ENCODE measurements around the gene FOCAD.
A peak's percentile ranks its signal among the peaks of the same experiment; 100 is the strongest.

Gene FOCAD

DNA sequence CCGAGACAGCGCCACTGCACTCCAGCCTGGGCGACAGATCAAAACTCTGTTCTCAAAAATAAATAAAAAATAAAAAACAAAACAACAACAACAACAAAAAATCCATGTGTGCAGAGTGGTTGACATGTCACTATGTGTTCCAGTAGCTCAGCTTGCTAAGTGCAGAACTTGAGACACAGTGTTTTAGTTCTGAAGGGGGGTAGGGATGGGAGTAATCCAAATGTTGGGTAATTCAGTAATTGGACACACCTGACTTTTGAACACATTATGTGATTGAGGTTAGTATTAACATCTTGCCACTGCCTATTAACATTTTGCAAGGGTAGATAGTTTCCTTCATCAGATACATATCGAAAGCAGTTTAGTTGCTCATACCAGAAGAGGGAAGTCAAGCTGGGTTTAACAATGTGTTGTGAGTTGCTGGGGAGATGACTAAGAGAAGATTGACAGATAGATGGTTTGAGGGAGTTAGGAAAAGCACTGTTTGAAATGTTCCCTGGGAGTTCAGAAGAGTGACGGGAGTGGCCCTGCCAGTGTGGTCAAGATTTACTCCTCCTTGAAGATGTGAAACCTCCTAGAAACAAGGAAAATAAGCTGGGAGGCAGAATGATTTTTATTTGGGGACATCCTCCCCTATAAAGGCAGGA lies 346.5 kb downstream of the FOCAD start:
- no peak for TF ChIP-seq EP300 (IDR thresholded peaks at IDR 0.05; ENCODE audit: borderline replicate concordance)
- TF ChIP-seq ZBTB7A (IDR thresholded peaks at IDR 0.05; ENCODE audit: low read depth), result no peak
- no peak for TF ChIP-seq EGR1 (IDR thresholded peaks at IDR 0.05)
- no peak for TF ChIP-seq FOXM1 (IDR thresholded peaks at IDR 0.05; ENCODE audit: borderline replicate concordance, low read depth)
- TF ChIP-seq TAF1 (IDR thresholded peaks at IDR 0.05; ENCODE audit: low read depth), result no peak
- TF ChIP-seq NFIC (IDR thresholded peaks at IDR 0.05), result no peak
- no peak for TF ChIP-seq YY1 (IDR thresholded peaks at IDR 0.05; ENCODE audit: low read depth)

DNA sequence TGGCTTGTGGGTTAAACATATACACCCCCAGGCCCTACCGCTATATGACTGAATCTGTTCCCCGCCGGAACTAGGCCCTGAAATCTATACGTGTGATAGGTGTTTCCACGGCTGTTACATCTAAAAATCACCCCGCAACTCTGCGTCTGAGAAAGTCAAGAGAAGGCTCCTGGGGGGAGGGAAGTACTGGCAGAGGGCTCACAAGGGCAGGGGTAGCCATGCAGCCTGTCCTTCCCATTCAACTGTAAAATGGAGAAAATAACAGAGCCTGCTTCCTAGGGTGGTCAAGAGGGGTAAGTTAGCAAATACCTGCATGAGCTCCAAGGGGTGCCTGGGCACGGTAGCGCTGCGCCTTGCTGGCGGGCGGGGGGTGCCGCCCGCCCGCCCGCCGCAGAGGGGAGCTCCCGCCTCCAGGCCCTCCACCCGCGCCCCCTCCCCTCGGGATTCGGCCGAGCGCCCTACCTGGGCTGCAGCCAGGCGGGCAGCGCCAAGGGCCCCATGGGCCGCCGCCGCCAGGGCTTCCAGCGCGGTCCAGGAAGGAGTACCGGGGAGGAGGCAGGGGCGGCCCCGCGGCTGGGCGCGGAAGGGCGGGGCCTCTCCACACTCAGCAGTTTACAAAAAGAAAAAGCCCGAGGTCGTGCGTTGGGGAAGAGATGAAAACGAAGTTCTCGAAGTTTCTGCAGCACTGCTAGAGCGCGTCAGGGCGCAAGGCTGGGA lies 347.2 kb downstream of the FOCAD start, which contains the start of gene HACD4:
Gene HACD4, minus strand, starts transcription at position 550 of the 717 bp plus-strand sequence. Its CDS starts 50 bp downstream, at position 500.
- TF ChIP-seq EP300 (IDR thresholded peaks at IDR 0.05; ENCODE audit: borderline replicate concordance) (no peak), TCF12 (IDR thresholded peaks at IDR 0.05; ENCODE audit: low read depth) (0 out of 2 replicates have a peak, but pooled peaks have one; percentile 14), TAF1 (IDR thresholded peaks at IDR 0.05; ENCODE audit: low read depth) (no peak), CEBPB (IDR thresholded peaks at IDR 0.05) (no peak), ZBTB7A (IDR thresholded peaks at IDR 0.05; ENCODE audit: low read depth) (no peak), EGR1 (IDR thresholded peaks at IDR 0.05) (no peak), FOXM1 (IDR thresholded peaks at IDR 0.05; ENCODE audit: borderline replicate concordance, low read depth) (no peak), RAD21 (IDR thresholded peaks at IDR 0.05; ENCODE audit: low read depth) (no peak; the same call in 1 of the 2 replicates), YY1 (IDR thresholded peaks at IDR 0.05; ENCODE audit: low read depth) (no peak), TEAD4 (IDR thresholded peaks at IDR 0.05) (no peak), NFIC (IDR thresholded peaks at IDR 0.05) (no peak), CREB1 (IDR thresholded peaks at IDR 0.05; ENCODE audit: low read depth) (no peak)
- TF ChIP-seq, protein P1, sequence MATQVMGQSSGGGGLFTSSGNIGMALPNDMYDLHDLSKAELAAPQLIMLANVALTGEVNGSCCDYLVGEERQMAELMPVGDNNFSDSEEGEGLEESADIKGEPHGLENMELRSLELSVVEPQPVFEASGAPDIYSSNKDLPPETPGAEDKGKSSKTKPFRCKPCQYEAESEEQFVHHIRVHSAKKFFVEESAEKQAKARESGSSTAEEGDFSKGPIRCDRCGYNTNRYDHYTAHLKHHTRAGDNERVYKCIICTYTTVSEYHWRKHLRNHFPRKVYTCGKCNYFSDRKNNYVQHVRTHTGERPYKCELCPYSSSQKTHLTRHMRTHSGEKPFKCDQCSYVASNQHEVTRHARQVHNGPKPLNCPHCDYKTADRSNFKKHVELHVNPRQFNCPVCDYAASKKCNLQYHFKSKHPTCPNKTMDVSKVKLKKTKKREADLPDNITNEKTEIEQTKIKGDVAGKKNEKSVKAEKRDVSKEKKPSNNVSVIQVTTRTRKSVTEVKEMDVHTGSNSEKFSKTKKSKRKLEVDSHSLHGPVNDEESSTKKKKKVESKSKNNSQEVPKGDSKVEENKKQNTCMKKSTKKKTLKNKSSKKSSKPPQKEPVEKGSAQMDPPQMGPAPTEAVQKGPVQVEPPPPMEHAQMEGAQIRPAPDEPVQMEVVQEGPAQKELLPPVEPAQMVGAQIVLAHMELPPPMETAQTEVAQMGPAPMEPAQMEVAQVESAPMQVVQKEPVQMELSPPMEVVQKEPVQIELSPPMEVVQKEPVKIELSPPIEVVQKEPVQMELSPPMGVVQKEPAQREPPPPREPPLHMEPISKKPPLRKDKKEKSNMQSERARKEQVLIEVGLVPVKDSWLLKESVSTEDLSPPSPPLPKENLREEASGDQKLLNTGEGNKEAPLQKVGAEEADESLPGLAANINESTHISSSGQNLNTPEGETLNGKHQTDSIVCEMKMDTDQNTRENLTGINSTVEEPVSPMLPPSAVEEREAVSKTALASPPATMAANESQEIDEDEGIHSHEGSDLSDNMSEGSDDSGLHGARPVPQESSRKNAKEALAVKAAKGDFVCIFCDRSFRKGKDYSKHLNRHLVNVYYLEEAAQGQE (IDR thresholded peaks at IDR 0.05; ENCODE audit: low read depth), result no peak
- TF ChIP-seq, protein P2, sequence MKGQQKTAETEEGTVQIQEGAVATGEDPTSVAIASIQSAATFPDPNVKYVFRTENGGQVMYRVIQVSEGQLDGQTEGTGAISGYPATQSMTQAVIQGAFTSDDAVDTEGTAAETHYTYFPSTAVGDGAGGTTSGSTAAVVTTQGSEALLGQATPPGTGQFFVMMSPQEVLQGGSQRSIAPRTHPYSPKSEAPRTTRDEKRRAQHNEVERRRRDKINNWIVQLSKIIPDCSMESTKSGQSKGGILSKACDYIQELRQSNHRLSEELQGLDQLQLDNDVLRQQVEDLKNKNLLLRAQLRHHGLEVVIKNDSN (IDR thresholded peaks at IDR 0.05), result no peak
- TF ChIP-seq, protein P3, sequence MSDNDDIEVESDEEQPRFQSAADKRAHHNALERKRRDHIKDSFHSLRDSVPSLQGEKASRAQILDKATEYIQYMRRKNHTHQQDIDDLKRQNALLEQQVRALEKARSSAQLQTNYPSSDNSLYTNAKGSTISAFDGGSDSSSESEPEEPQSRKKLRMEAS (IDR thresholded peaks at IDR 0.05), result peak; percentile 49

DNA sequence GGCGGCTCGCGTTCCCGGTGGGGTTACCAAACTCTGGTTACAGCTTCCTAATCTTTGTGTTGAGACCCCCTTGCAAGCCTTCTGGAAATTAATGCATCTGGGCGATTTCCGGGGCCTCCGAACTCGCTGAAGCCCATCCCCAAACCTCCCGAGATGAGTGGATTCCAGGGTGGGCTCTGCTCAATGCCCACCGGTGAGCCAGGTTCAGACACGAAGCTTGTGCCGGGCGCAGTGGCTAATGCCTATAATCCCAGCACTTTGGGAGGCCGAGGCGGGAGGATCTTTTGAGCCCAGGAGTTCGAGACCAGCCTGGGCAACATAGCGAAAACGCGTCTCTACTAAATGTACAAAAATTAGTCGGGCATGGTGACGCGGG lies 347.7 kb downstream of the FOCAD start:
- TF ChIP-seq, protein P2 (IDR thresholded peaks at IDR 0.05), result no peak
- TF ChIP-seq CREB1 (IDR thresholded peaks at IDR 0.05; ENCODE audit: low read depth) (no peak), TCF12 (IDR thresholded peaks at IDR 0.05; ENCODE audit: low read depth) (no peak), NFIC (IDR thresholded peaks at IDR 0.05) (no peak), RAD21 (IDR thresholded peaks at IDR 0.05; ENCODE audit: low read depth) (no peak), FOXM1 (IDR thresholded peaks at IDR 0.05; ENCODE audit: borderline replicate concordance, low read depth) (no peak), ZBTB7A (IDR thresholded peaks at IDR 0.05; ENCODE audit: low read depth) (no peak), EP300 (IDR thresholded peaks at IDR 0.05; ENCODE audit: borderline replicate concordance) (no peak), CEBPB (IDR thresholded peaks at IDR 0.05) (no peak), TEAD4 (IDR thresholded peaks at IDR 0.05) (no peak), EGR1 (IDR thresholded peaks at IDR 0.05) (no peak), TAF1 (IDR thresholded peaks at IDR 0.05; ENCODE audit: low read depth) (no peak)
- TF ChIP-seq, protein P1 (IDR thresholded peaks at IDR 0.05; ENCODE audit: low read depth), result no peak

DNA sequence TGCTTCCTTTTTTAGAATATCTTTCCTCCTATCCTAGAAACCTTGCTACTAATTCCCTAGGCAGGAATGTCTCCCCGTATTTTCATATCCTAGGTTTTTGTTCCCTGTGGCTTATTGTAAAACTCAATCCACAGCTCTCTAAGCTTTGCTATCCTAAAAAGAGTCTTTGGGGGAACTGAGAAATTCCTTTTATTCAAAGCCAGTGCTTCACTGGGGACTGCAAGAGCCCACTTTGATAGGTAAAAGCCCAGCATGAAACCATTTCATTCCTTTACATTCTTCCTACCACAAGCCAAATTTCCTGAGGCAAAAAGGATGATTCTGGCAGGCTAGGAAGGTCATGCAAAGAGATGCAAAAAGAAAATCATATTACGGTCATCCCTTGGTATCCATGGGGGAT lies 353.2 kb downstream of the FOCAD start:
- TF ChIP-seq FOXM1 (IDR thresholded peaks at IDR 0.05; ENCODE audit: borderline replicate concordance, low read depth) (no peak), TCF12 (IDR thresholded peaks at IDR 0.05; ENCODE audit: low read depth) (no peak), EP300 (IDR thresholded peaks at IDR 0.05; ENCODE audit: borderline replicate concordance) (no peak), YY1 (IDR thresholded peaks at IDR 0.05; ENCODE audit: low read depth) (no peak), ZBTB7A (IDR thresholded peaks at IDR 0.05; ENCODE audit: low read depth) (no peak), NFIC (IDR thresholded peaks at IDR 0.05) (no peak)
- TF ChIP-seq, protein P3 (IDR thresholded peaks at IDR 0.05), result no peak

DNA sequence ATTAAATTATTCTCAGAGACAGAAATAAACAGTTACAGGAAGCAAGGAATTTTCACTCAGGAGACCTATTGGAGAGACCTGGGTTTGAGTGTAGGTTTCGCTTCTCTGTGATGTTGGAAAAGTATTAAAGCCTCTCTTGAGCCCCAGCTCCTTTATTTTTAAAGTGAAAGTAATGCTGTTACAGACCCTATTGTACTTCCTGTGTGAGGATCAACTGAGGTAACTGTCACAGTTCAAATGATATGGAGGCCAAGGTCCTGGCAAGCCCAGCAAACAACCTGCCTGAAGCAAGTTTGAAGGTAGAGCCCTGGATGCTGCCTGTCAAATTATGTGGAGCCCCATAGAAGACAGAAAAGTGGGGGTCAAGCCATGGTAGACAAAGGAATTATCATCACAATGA lies 355.2 kb downstream of the FOCAD start:
- TF ChIP-seq FOXM1 (IDR thresholded peaks at IDR 0.05; ENCODE audit: borderline replicate concordance, low read depth) (no peak), TEAD4 (IDR thresholded peaks at IDR 0.05) (no peak), RAD21 (IDR thresholded peaks at IDR 0.05; ENCODE audit: low read depth) (no peak), EP300 (IDR thresholded peaks at IDR 0.05; ENCODE audit: borderline replicate concordance) (no peak), TAF1 (IDR thresholded peaks at IDR 0.05; ENCODE audit: low read depth) (no peak), NFIC (IDR thresholded peaks at IDR 0.05) (no peak), ZBTB7A (IDR thresholded peaks at IDR 0.05; ENCODE audit: low read depth) (no peak), EGR1 (IDR thresholded peaks at IDR 0.05) (no peak), CEBPB (IDR thresholded peaks at IDR 0.05) (no peak), TCF12 (IDR thresholded peaks at IDR 0.05; ENCODE audit: low read depth) (no peak), YY1 (IDR thresholded peaks at IDR 0.05; ENCODE audit: low read depth) (no peak), CREB1 (IDR thresholded peaks at IDR 0.05; ENCODE audit: low read depth) (no peak)
- TF ChIP-seq, protein P1 (IDR thresholded peaks at IDR 0.05; ENCODE audit: low read depth), result no peak
- TF ChIP-seq, protein P3 (IDR thresholded peaks at IDR 0.05), result no peak
- TF ChIP-seq, protein P2 (IDR thresholded peaks at IDR 0.05), result no peak

All from Ishikawa (cell line).